Measurements from ENCODE around the gene MS4A6A. TPM values are rescaled to one million over a fixed set of nuclear protein-coding genes. Genes with fewer than 3 reads are reported as not detected.
"Not testable (repeated sequence)": the region's sequence is repeated elsewhere in the genome, so short reads cannot be mapped to it uniquely, and the experiment has no call there.

Gene MS4A6A
- total RNA-seq, 6 experiments from 2014 or later = 42.4 to 98.5 (median 61.5) TPM

DNA sequence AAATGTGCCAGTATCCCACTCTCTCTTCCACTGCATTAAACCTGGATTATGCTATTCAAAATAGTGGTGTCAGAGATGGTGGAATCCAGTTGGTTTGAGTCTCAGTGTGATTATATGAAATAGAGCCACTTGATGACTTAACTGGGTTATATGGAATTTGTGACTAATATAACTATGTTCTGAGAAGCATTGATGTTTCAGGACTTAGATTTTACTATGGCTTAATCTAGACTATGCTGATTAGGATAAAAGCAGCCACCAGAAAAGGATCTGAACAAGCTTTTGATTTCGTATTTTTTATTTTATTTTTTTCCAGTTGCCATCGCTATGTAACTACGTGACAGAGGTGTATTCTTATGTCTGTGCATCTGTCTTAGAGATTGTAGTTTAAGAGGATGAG is 39.1 kb downstream of the MS4A6A start:
- no peaks in the 10 kb centered on the region for H3K9me3 ChIP-seq
- ATAC-seq (no peak), DNase-seq (no peak)
- intact Hi-C loops (cut with DNase I) = no loop called here
- H3K27ac ChIP-seq = no peak overlapping the region
- no peaks in the 10 kb centered on the region for H3K36me3 ChIP-seq
- H3K4me3 ChIP-seq = no peak overlapping the region
- no peaks in the 10 kb centered on the region for H3K4me1 ChIP-seq
- H3K27me3 ChIP-seq = no peaks in the 10 kb centered on the region
- WGBS (ENCODE audit: insufficient coverage, low coverage, low lambda C conversion rate, missing lambda C conversion rate) = 84% methylated on average over 3 of the region's 3 CpGs
- TF ChIP-seq CTCF (IDR thresholded peaks at IDR 0.05) = no peak
- no peak for TF ChIP-seq POLR2A (IDR thresholded peaks at IDR 0.05)

DNA sequence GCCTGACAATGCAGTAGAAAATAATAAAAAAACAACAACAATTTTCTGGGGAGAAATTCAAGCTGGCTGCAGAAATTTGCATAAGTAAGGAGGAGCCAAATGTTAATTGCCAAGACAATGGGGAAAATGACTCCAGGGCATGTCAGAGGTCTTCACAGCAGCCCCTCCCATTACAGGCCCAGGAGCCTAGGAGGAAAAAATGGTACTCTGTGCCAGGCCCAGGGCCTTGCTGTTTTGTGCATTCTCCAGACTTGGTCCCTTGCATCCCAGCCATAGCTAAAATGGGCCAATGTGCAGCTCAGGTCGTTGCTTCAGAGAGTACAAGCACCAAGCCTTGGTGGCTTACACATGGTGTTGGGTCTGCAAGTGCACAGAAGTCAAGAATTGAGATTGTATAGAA is 49.0 kb downstream of the MS4A6A start:
- Histone ChIP-seq H3K27ac (no peak overlapping the region), H3K9me3 (no peaks in the 10 kb centered on the region), H3K4me1 (no peaks in the 10 kb centered on the region), H3K4me3 (no peak overlapping the region), H3K27me3 (no peaks in the 10 kb centered on the region), H3K36me3 (no peaks in the 10 kb centered on the region)
- ATAC-seq = no peak
- DNase-seq = no peak
- 20% methylated on average over 1 of the region's 1 CpG for WGBS (ENCODE audit: insufficient coverage, low coverage, low lambda C conversion rate, missing lambda C conversion rate)
- intact Hi-C loops (cut with DNase I) = no loop called here
- no peak for TF ChIP-seq CTCF (IDR thresholded peaks at IDR 0.05)
- no peak for TF ChIP-seq POLR2A (IDR thresholded peaks at IDR 0.05)

- DNase-seq = no peak
- TF ChIP-seq CTCF (IDR thresholded peaks at IDR 0.05) = no peak
- TF ChIP-seq POLR2A (IDR thresholded peaks at IDR 0.05) = no peak
- Histone ChIP-seq H3K9me3 (no peaks in the 10 kb centered on the region), H3K27ac (no peak overlapping the region), H3K4me3 (no peak overlapping the region), H3K36me3 (no peaks in the 10 kb centered on the region), H3K4me1 (no peaks in the 10 kb centered on the region), H3K27me3 (no peaks in the 10 kb centered on the region)
- intact Hi-C loops (cut with DNase I) = no loop called here
- 59% methylated on average over 3 of the region's 3 CpGs for WGBS (ENCODE audit: insufficient coverage, low coverage, low lambda C conversion rate, missing lambda C conversion rate)
- no peak for ATAC-seq
Measured at GRCh38 chr11:60131912-60132311, 51.0 kb downstream of the MS4A6A start.

DNA sequence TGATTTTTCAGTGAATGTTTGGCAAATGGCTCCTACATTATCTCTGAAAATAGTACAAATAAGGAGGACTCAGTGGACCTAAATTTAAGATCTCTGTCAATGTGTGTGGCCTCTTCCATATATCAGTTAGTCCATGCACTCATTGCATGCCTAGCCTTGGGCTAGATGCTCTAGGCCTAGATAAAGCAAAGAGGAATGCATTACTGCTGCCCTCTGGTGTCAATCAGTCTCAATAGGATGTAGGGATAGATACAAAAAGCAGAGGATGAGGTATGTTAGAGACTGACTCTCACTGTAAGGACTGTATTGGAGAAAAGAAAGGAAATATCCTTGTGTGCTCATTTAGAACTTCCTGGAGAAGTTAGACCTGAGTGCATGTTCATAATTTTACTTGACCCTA is 52.4 kb downstream of the MS4A6A start:
- H3K4me3 ChIP-seq = no peak overlapping the region
- no peaks in the 10 kb centered on the region for H3K36me3 ChIP-seq
- no peak overlapping the region for H3K27ac ChIP-seq
- H3K27me3 ChIP-seq = no peaks in the 10 kb centered on the region
- H3K4me1 ChIP-seq = peaks cover 0 to 4% (median 0%) of the 10 kb centered on the region in 4 donors
- no peaks in the 10 kb centered on the region for H3K9me3 ChIP-seq
- intact Hi-C loops (cut with DNase I) = no loop called here
- ATAC-seq (peak; percentile 68 to 95 (median 89)), DNase-seq (no peak)
- no peak for TF ChIP-seq POLR2A (IDR thresholded peaks at IDR 0.05)
- TF ChIP-seq CTCF (IDR thresholded peaks at IDR 0.05) = peak; percentile 39 to 59 (median 50)

DNA sequence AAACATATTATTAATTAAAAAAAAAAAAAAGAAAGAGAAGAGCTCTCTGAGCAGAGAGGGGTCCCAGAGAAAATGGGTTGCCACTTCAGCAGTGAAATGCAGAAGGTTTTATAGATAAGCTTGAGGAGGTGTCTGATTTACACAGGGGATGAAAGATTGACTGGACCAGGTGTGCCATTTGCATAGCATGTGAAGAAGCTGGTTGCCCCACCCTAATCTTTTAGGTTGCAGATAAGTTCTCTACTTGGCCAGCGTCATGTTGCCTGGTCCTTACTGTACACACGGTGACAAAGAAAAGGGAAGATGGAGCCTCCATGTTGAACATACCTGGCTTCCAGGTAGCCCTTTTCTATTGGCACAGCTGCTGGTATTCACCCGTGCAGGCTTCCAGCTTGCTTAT is 53.0 kb downstream of the MS4A6A start:
- H3K27me3 ChIP-seq = no peaks in the 10 kb centered on the region
- no peak overlapping the region for H3K4me3 ChIP-seq
- H3K36me3 ChIP-seq = no peaks in the 10 kb centered on the region
- no peaks in the 10 kb centered on the region for H3K9me3 ChIP-seq
- no peak overlapping the region for H3K27ac ChIP-seq
- intact Hi-C loops (cut with DNase I) = no loop called here
- no peak for ATAC-seq
- peaks cover 0 to 4% (median 0%) of the 10 kb centered on the region in 4 donors for H3K4me1 ChIP-seq
- TF ChIP-seq POLR2A (IDR thresholded peaks at IDR 0.05) = no peak
- no peak for TF ChIP-seq CTCF (IDR thresholded peaks at IDR 0.05)
- no peak for DNase-seq
- no CpG with 5 or more reads among the region's 3 CpGs for WGBS (ENCODE audit: insufficient coverage, low coverage, low lambda C conversion rate, missing lambda C conversion rate)

DNA sequence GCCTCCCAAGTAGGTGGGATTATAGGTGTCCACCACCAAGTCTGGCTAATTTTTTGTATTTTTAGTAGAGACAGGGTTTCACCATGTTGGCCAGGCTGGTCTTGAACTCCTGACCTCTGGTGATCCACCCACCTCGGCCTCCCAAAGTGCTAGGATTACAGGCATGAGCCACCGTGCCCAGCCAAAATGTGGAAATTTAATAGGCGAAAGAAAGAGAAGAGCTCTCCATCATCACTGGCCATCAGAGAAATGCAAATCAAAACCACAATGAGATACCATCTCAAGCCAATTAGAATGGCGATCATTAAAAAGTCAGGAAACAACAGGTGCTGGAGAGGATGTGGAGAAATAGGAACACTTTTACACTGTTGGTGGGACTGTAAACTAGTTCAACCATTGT is 54.0 kb downstream of the MS4A6A start:
- ATAC-seq; H3K27me3 ChIP-seq; H3K27ac ChIP-seq; H3K4me3 ChIP-seq; H3K36me3 ChIP-seq; DNase-seq; intact Hi-C loops (cut with DNase I); H3K4me1 ChIP-seq; H3K9me3 ChIP-seq: not testable (repeated sequence)
- WGBS (ENCODE audit: insufficient coverage, low coverage, low lambda C conversion rate, missing lambda C conversion rate) = 84% methylated on average over 4 of the region's 4 CpGs

All from right lobe of liver (tissue), 6 donors.